Gastrocnemius medialis (tissue), 4 donors: ENCODE measurements around the gene CPT2.

ENCODE experiments used
- POLR2A ChIP-seq, 2 donors: fragments of 450-650 bp; IDR thresholded peaks; one replicate each; pipeline ENCODE4 v1.6.1; 2017; ENCODE audit warnings: antibody characterized with exemption in 2 of 2, mild to moderate bottlenecking in 2 of 2, moderate library complexity in 2 of 2
- TF ChIP-seq, protein P1 (sequence below), 5 experiments: fragments of 450-650 bp in 3 of 5; fragments of 200-600 bp in 2 of 5; sonication (generic) in 2 of 5; IDR thresholded peaks in 4 of 5; conservative IDR thresholded peaks in 1 of 5; 1 replicate in 4 of 5; 2 replicates in 1 of 5; pipeline ENCODE4 v1.5.1; 2016 to 2019; ENCODE audit warnings: antibody characterized with exemption in 5 of 5, mild to moderate bottlenecking in 3 of 5, moderate library complexity in 3 of 5

DNA sequence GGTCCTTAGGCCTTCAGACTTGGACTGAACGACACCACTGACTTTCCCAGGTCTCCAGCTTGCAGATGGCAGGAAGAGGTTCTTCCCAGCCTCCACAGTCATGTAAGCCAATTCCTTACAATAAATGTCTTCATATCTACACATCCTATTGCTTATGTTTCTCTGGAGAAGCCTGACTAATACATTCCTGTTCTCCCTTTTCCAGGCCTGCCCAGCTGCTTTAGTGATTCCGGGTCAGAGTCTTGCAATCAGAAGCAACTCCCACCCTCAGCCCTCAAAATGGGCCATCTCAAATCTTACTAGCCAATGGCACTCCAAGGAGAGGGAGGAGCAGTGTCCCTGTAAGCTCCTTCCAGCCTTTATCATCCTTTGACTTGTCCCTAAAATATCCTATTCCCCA lies 16.4 kb upstream of the CPT2 start:
- no peak for TF ChIP-seq POLR2A (IDR thresholded peaks at IDR 0.05)
- TF ChIP-seq, protein P1, sequence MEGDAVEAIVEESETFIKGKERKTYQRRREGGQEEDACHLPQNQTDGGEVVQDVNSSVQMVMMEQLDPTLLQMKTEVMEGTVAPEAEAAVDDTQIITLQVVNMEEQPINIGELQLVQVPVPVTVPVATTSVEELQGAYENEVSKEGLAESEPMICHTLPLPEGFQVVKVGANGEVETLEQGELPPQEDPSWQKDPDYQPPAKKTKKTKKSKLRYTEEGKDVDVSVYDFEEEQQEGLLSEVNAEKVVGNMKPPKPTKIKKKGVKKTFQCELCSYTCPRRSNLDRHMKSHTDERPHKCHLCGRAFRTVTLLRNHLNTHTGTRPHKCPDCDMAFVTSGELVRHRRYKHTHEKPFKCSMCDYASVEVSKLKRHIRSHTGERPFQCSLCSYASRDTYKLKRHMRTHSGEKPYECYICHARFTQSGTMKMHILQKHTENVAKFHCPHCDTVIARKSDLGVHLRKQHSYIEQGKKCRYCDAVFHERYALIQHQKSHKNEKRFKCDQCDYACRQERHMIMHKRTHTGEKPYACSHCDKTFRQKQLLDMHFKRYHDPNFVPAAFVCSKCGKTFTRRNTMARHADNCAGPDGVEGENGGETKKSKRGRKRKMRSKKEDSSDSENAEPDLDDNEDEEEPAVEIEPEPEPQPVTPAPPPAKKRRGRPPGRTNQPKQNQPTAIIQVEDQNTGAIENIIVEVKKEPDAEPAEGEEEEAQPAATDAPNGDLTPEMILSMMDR (IDR thresholded peaks at IDR 0.05 in 4 of 5, conservative IDR thresholded peaks at IDR 0.05 in 1 of 5) = no peak
